ENCODE measurements around the gene SLC30A10. TPM values are rescaled to one million over a fixed set of nuclear protein-coding genes. Genes with fewer than 3 reads are reported as not detected.

SLC30A10 gene
- total and polyA plus RNA-seq, 10 of the 15 experiments (the other 5 are each of a cell fraction or from before 2014, with no cell fraction given): not detected

DNA sequence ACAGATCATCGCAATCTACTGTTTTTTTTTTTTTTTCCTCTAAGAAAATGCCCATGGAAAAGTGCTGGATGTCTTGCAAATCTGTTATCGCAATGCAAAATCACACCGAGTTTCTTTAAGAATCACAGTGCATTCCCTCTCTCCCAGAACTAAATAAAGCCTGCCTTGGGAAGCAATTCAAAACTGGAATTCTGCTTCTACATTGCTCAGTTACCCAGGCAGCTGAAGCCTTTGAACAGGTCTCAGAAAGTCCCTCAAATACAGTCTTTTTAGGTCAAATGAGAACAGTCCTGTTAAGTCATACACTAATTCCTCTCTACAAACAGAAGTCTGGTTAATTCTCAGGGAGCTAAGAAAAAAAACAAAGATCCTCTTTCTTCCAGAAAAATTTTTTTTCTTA is 46.3 kb downstream of the SLC30A10 start (continued):
- TF ChIP-seq ZBTB11 (CRISPR knock-in tag; IDR thresholded peaks at IDR 0.05) (no peak), RAD51 (IDR thresholded peaks at IDR 0.05) (no peak), MLLT1 (IDR thresholded peaks at IDR 0.05) (no peak), SIN3A (IDR thresholded peaks at IDR 0.05; ENCODE audit: low read depth, low read length) (no peak), NFIC (IDR thresholded peaks at IDR 0.05; ENCODE audit: low read depth, low read length) (no peak), CREB1 (IDR thresholded peaks at IDR 0.05; ENCODE audit: low read depth) (no peak), HCFC1 (IDR thresholded peaks at IDR 0.05; ENCODE audit: low read length) (no peak)
- TF ChIP-seq, protein P1, sequence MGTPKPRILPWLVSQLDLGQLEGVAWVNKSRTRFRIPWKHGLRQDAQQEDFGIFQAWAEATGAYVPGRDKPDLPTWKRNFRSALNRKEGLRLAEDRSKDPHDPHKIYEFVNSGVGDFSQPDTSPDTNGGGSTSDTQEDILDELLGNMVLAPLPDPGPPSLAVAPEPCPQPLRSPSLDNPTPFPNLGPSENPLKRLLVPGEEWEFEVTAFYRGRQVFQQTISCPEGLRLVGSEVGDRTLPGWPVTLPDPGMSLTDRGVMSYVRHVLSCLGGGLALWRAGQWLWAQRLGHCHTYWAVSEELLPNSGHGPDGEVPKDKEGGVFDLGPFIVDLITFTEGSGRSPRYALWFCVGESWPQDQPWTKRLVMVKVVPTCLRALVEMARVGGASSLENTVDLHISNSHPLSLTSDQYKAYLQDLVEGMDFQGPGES (IDR thresholded peaks at IDR 0.05): no peak
